Activated CD8-positive, alpha-beta memory T cell treated with anti-CD3 and anti-CD28 coated beads, Interleukin-2, amount 10 ng/mL, durations not matched to agents 7 days and 5 days (primary cell): ENCODE data around the gene TMEM72. TPM values are rescaled to one million over a fixed set of nuclear protein-coding genes. Genes with fewer than 3 reads are reported as not detected.

Experiments
- ATAC-seq: fragments of 150-1000 bp; cut with Tn5 transposase; one replicate; pipeline ENCODE4 v1.10.0; 2021; ENCODE audit warnings: moderate library complexity
- CTCF ChIA-PET: fragments of 350-600 bp; sonication (Branson Sonifier 250); formaldehyde crosslinking; loops from one replicate; lab custom pipeline; 2021; ENCODE audit warnings: antibody characterized with exemption; lab: Charles Lee
- DNase-seq: peaks from one replicate; pipeline ENCODE4 v3.0.0-alpha.2; 2020
- H3K27ac Mint-ChIP-seq: one replicate; pipeline ENCODE4 v1.8.0; 2021; ENCODE audit warnings: mild to moderate bottlenecking, mixed read lengths
- H3K27me3 Mint-ChIP-seq: one replicate; pipeline ENCODE4 v1.8.0; 2021; ENCODE audit warnings: mixed read lengths
- H3K36me3 Mint-ChIP-seq: one replicate; pipeline ENCODE4 v1.8.0; 2021; ENCODE audit warnings: mild to moderate bottlenecking, mixed read lengths
- H3K4me1 Mint-ChIP-seq: one replicate; pipeline ENCODE4 v1.8.0; 2021; ENCODE audit warnings: mixed read lengths
- H3K4me3 Mint-ChIP-seq: one replicate; pipeline ENCODE4 v1.8.0; 2021; ENCODE audit warnings: mild to moderate bottlenecking, moderate library complexity, mixed read lengths
- H3K9me3 Mint-ChIP-seq: one replicate; pipeline ENCODE4 v1.8.0; 2022; ENCODE audit warnings: low read depth, mixed read lengths
- total RNA-seq, 2 experiments: library from RNA; stranded (reverse); gene quantifications; one replicate each; pipeline ENCODE4 v1.2.3, GENCODE V29; 2021

The TMEM72 gene
- total RNA-seq, 2 experiments from 2014 or later: not detected

DNA sequence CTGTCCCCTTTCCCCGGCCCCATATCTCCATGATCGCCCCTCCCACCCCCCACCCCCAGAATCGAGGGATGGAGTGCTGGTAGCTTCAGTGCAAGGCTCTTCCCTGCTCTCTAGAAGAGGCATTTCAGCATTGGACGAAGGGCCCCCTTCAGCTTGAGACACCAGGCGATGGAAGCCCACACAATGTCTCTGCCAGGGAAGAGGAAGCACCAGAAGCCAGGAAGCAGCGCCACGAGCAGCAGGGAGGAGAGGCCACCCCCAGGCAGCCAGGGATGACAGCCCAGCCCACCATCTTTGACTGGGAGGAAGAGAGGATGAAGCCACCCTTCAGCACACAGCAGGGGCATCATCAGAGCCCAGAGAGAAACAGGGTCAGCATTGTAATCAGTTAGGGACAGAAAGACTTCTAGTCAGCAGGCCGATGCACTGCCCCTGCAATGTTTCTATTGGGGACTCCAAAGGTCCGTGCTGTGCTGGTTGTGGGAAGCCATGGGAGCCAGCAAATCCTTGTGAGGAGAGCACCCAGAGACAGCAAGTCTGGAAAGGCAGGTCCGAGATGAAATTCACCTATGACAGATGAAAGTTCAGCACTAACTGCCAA lies 15.7 kb downstream of the TMEM72 start:
- Mint-ChIP-seq H3K4me3 (no peak overlapping the region), H3K9me3 (no peaks in the 10 kb centered on the region), H3K36me3 (no peaks in the 10 kb centered on the region), H3K4me1 (no peaks in the 10 kb centered on the region), H3K27ac (no peak overlapping the region), H3K27me3 (no peaks in the 10 kb centered on the region)
- DNase-seq (no peak), ATAC-seq (no peak)
- CTCF ChIA-PET: no interaction called here

DNA sequence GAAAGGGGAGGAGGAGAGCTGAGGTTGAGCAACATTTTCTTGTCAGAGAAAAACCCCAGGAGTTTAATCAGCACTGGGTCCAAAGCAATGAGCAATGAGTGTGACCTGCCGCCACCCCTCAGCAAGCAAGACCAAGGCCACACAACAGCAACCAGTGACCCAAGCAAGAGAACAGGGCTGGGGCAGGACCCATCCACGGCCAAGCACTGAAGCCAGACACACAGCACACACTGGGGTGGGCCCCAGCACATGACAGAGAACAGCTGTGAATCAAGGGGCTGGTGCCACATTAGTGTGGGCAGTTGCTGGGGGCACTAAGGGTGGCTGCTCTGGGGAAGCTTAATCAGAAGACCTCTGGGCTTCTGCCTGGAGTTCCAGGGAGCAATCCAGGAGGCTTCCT lies 16.2 kb downstream of the TMEM72 start:
- Mint-ChIP-seq H3K4me3 (no peak overlapping the region), H3K27me3 (no peaks in the 10 kb centered on the region), H3K9me3 (no peaks in the 10 kb centered on the region), H3K36me3 (no peaks in the 10 kb centered on the region), H3K4me1 (no peaks in the 10 kb centered on the region), H3K27ac (no peak overlapping the region)
- DNase-seq (peak; percentile 25), ATAC-seq (no peak)
- CTCF ChIA-PET: no interaction called here

DNA sequence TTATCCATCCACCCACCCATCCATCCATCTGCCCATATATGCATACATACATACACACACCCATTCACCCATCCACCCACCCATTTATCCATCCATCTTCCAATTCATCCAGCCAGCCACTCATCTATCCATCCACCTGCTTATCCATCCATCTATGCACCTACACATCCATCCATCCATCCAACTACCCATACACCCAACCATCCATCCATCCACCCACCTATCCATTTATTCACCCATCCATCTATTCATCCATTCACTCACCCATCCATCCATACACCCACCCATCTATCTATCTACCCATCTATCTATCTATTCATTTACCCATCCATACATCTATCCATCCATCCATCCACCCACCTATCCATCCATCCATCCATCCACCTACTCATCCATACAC lies 17.3 kb downstream of the TMEM72 start:
- no peak for DNase-seq
- no peak overlapping the region for H3K27ac Mint-ChIP-seq
- CTCF ChIA-PET: no interaction called here

DNA sequence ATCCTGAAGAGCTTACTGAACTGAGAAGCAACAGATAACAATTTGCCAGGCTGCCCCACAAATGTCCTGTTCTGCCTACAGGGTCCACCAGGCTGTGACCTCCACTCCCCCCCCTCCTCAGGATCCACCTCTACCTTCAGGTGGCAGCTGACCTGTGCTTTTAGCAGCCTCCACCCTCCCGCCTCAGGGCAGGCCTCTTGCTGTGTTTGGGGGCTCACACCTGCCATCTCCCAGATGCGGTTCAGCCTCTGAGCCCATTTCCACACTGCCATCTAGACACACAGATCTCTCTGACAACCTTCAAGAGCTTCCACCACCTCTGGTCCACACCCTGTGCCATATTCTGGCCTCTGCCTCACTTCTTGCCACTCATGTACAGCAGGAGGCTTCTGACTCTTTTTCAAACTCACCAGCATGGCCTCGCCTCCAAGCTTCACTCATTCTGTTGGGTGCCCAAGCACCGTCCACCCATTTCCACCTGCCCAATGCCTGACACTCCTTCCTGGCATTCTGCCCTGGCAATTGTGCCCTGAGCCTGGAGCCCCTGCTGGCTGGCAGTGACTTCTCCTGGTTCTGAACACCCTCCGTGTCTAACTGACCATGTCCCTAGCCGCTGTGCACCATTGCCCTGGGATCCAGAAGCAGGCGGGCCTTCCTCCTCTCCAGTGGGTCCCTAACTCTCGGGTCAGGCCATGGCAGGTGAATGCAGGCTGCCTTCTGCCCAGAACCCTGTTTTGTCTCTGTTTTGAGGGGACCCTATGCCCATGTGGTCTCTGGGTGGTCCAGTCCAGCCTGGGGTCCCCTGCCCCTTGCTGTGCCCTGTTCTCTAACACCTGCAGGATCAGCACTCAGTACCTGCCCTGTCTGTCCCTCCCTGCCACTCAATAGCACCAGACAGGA lies 18.5 kb downstream of the TMEM72 start:
- DNase-seq (peak; percentile 34), ATAC-seq (no peak)
- Mint-ChIP-seq H3K27ac (no peak overlapping the region), H3K36me3 (no peaks in the 10 kb centered on the region), H3K27me3 (no peaks in the 10 kb centered on the region), H3K4me1 (peaks cover 3% of the 10 kb centered on the region), H3K4me3 (no peak overlapping the region), H3K9me3 (no peaks in the 10 kb centered on the region)
- CTCF ChIA-PET: no interaction called here

More for the DNA sequence above, 17.3 kb downstream of the TMEM72 start:
- no peak overlapping the region for H3K4me3 Mint-ChIP-seq
- H3K9me3 Mint-ChIP-seq: no peaks in the 10 kb centered on the region
- no peaks in the 10 kb centered on the region for H3K36me3 Mint-ChIP-seq
- H3K27me3 Mint-ChIP-seq: no peaks in the 10 kb centered on the region
- H3K4me1 Mint-ChIP-seq: peaks cover 3% of the 10 kb centered on the region
- ATAC-seq: no peak

DNA sequence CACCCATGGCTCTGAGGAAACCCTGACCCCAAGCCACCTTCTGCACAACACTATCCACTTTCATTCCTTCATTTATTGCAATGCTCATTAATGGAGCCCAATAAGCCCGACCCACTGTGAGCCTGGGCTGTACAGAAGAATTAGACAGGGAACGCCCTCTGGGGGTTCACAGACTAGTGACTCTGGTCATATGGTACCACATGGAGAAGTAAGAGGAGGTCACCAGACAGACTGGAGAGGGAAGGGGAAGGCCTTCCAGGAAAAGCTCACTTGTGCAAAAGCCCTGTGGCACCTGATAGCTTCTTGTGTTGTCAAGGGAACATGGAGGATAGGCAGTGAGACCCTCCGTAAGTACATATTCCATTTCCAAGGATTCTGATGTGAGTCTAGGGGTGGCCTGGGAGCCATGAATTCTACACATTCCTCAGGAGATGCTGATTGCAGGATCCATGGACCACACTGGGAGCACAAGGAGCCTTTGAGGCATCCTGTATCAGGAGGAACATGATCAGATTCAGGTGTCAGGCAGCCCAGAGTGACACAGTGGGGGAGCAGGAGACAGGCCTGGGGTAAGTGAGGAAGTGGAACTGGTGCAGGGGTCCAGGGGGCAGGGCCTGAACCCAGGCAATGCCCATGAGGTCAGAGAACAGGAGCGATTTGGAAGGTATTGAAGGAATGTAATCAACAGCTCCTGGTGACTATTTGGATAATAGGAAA lies 19.9 kb downstream of the TMEM72 start:
- ATAC-seq (no peak), DNase-seq (peak; percentile 19)
- CTCF ChIA-PET: interaction anchor here (3.1 kb wide), 1 partner anchor 12 kb away, joined by 22 read pairs; no protein-coding TSS in a partner anchor
- Mint-ChIP-seq H3K36me3 (no peaks in the 10 kb centered on the region), H3K27me3 (no peaks in the 10 kb centered on the region), H3K4me1 (peaks cover 8% of the 10 kb centered on the region), H3K27ac (no peak overlapping the region), H3K4me3 (no peak overlapping the region), H3K9me3 (no peaks in the 10 kb centered on the region)

DNA sequence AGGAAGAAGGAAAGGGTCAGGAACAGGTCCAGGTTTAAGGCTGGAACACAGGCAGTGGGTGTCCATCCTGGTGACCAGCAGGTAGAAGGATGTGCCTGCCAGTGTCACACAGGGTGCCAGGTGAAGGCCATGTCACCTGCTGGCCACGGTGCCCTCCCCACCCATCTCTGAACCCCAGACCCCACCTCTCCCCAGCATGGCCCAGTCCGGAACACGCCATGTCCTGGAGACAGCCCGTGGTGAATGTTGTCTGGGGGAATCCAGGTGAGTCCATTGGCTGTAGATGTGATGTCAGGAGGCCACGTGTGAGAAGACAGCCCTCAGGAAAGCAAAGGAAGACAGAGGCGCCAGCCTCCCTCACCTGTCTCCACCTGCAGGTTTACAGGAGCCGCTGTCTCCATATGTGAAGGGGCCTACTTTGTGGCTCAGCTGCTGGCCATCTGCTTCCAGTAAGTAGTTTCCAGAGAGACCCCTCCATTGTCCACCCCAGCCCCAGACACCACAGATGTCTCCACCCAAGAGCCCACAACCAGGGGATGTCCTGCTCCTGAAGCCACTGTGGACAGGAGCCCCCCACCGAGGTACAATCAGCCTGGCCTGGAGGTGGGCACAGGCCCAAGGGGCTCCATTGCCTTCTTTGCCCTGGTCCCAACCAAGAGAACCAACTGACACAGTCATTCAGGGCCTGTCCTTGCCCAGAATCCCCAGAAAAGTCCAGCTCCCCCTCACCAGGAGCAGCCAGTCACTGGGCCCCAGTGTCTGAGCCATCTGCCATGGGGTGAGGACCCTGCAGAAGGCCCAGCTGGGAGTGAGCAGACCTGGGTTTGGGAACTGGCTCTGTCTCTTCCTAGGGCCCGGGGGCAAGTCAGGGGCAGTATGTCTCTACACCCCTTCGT lies 20.7 kb downstream of the TMEM72 start:
- H3K36me3 Mint-ChIP-seq: no peaks in the 10 kb centered on the region
- no peaks in the 10 kb centered on the region for H3K9me3 Mint-ChIP-seq
- H3K4me3 Mint-ChIP-seq: no peak overlapping the region
- peaks cover 13% of the 10 kb centered on the region for H3K4me1 Mint-ChIP-seq
- H3K27ac Mint-ChIP-seq: no peak overlapping the region
- peak; percentile 29 for DNase-seq
- CTCF ChIA-PET: interaction anchor here (0.6 to 3.1 kb wide), 19 partner anchors 8 to 332 kb away, joined by 3 to 38 read pairs (median 6); no protein-coding TSS in a partner anchor
- H3K27me3 Mint-ChIP-seq: no peaks in the 10 kb centered on the region
- peak; percentile 12 for ATAC-seq

DNA sequence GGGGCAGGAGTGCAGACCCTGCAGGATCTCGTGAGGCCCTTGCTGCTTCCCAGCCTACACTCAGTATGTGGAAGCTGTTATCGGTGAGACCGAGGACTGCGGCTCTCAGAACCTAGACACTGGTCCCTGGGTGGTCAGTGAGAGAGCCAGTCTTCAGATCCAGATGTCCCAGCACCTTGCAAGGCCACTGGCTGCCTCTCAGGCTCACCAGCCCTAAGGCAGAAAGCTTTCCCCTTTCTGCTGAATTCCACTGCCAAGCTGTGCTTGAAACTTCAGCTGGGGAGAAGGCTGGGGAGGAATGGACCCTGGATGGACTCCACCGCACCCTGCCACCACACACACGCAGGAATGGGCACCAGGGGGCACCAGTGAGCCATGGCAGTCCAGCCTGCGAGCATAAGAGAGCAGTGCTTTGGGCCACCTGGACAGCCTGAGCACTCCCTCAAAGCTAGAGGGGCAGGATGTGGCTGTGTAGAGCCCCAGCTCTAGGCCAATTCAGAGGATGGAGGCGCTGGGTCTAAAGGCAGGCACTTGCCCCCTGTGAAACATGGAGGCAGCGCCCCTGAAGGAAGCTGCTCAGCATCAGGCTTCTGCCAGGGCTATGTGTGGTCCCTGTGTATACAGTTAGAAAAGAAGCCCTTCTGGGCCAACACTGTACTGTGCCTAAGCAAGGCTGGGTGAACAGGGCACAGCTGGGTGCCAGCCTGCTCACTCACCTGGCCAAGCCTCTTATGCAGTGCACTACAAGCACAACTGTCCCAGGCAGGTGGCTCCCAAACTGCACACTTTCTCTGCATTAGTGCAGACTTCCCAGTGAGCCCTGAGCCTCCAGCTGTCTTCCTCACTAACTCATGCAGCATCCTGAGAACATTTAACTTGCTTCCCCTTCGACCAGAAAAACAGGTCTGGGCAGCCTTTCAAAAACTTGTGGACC lies 21.6 kb downstream of the TMEM72 start:
- Mint-ChIP-seq H3K9me3 (no peaks in the 10 kb centered on the region), H3K4me1 (peaks cover 13% of the 10 kb centered on the region), H3K27ac (no peak overlapping the region), H3K36me3 (no peaks in the 10 kb centered on the region), H3K4me3 (no peak overlapping the region), H3K27me3 (no peaks in the 10 kb centered on the region)
- peak; percentile 96 for ATAC-seq
- CTCF ChIA-PET: interaction anchor here (0.6 to 3.1 kb wide), 32 partner anchors 9 to 331 kb away, joined by 3 to 38 read pairs (median 4); partner anchors contain the start of gene ZNF22
- peak; percentile 89 for DNase-seq

DNA sequence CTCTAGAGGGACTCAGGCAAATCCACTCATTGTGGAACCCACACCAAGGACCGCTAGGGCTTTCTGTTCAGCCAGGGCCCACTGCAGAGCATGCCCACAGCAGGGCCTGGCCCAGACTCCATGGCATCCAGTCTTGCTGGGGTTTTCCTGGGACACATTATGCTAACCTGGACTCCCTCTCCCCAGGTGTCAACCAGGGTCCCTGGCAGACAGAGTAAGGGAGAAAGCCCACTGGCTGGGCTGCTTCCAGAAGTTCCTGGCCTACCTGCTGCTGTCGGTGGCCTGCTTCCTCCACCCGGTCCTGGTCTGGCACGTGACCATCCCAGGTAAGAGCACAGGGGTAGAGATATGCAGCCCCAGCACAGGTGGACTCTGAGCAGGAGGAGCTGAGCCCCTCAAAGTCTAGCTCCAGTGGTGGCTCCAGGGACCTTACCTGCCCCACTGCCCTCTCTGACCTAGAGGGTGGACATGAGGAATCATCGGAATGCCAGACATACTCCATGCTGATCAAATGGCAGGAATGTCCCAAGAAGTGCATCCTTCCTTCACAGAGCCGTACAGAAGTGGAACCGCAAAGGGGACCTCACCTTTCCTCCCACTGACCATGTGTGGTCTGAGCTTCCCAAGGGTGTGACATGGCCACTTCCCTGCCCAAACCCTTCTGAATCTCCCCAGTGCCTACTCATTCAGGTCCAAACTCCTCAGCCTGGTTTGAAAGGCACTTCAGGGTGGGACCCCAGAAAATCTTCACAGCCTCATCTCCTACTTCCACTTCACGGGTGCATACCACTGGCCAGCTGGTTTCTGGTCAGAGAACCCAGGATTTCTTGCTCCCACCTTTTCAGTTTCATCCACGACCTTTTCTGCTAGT lies 22.5 kb downstream of the TMEM72 start:
- ATAC-seq (no peak), DNase-seq (peak; percentile 32)
- H3K27me3 Mint-ChIP-seq: no peaks in the 10 kb centered on the region
- no peaks in the 10 kb centered on the region for H3K9me3 Mint-ChIP-seq
- CTCF ChIA-PET: interaction anchor here (0.6 to 3.1 kb wide), 29 partner anchors 9 to 330 kb away, joined by 3 to 38 read pairs (median 4); partner anchors contain the start of gene ZNF22
- H3K4me3 Mint-ChIP-seq: no peak overlapping the region
- no peaks in the 10 kb centered on the region for H3K36me3 Mint-ChIP-seq
- peaks cover 13% of the 10 kb centered on the region for H3K4me1 Mint-ChIP-seq
- H3K27ac Mint-ChIP-seq: no peak overlapping the region

DNA sequence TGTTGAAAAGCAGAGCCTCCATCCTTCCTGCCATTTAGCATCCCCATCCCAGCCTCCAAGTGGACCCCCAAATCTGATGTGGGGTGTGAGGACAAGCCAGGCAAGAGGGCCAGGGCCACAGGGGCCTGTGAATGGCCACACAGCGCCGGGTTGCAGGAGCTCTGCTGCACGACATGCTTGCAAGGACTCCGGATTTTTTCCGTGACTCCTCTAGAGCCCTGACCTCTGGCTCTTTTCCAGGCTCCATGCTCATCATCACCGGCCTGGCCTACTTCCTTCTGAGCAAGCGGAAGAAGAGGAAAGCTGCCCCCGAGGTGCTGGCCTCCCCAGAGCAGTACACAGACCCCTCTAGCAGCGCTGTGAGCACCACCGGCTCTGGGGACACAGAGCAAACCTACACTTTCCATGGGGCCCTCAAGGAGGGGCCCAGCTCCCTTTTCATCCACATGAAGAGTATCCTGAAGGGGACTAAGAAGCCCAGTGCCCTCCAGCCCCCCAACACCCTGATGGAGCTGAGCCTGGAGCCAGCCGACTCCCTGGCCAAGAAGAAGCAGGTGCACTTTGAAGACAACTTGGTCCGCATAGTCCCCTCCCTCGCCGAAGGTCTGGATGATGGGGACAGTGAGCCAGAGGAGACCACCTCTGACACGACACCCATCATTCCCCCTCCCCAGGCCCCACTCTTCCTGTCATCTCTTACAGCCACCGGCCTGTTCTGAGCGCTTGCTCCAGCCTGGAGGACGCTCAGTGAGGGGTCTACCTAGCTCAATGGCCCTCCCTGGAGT lies 23.5 kb downstream of the TMEM72 start:
- DNase-seq (peak; percentile 31), ATAC-seq (no peak)
- H3K4me1 Mint-ChIP-seq: peaks cover 13% of the 10 kb centered on the region
- H3K36me3 Mint-ChIP-seq: no peaks in the 10 kb centered on the region
- H3K9me3 Mint-ChIP-seq: no peaks in the 10 kb centered on the region
- CTCF ChIA-PET: interaction anchor here (1.2 kb wide), 1 partner anchor 41 kb away, joined by 7 read pairs; no protein-coding TSS in a partner anchor
- no peak overlapping the region for H3K4me3 Mint-ChIP-seq
- no peaks in the 10 kb centered on the region for H3K27me3 Mint-ChIP-seq
- no peak overlapping the region for H3K27ac Mint-ChIP-seq

DNA sequence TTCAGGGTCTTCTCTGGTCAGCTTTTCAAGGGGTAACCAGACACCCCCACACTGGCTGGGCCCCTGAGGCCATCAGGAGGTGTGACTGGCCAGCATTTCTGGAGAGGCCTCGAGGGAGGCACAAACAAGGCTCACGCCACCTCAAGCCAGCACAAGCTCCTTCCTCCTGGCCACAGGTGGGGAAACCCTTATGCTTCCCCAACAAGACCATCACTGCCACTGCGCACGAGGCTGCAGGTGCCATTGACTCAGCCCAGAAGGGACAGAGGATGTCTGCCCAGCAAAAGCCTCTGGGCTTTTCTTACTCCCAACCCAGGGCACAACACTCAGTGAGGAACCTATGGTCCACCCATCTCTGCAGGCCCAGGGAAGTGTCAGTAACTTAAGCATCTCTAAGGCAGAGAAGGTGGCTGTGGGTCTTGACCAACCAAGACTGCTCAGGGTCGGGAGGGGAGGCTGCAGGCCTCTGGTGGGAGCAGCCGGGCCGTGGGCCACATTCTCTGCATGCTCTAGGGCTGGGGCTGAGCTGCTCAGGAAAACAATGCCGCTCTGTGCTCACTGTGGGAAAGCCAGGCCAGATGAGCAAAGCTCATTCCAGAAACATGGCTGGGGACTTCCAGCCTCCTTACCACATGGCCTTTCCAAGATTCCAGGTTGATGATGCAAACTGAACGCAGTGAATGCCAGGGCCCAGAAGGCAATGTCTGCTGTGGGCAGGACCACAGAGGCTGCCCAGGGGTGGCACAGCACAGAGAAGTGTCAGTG lies 24.2 kb downstream of the TMEM72 start:
- H3K9me3 Mint-ChIP-seq: no peaks in the 10 kb centered on the region
- DNase-seq (peak; percentile 26), ATAC-seq (no peak)
- peak overlapping the region; percentile 3 for H3K27ac Mint-ChIP-seq
- no peak overlapping the region for H3K4me3 Mint-ChIP-seq
- H3K4me1 Mint-ChIP-seq: peaks cover 13% of the 10 kb centered on the region
- CTCF ChIA-PET: interaction anchor here (1.2 kb wide), 1 partner anchor 40 kb away, joined by 7 read pairs; no protein-coding TSS in a partner anchor
- peaks cover 2% of the 10 kb centered on the region for H3K27me3 Mint-ChIP-seq
- no peaks in the 10 kb centered on the region for H3K36me3 Mint-ChIP-seq
